Measurements from ENCODE around the gene CGNL1.

The CGNL1 gene

GRCh38 chr15:57532731-57533447 is 156.6 kb downstream of the CGNL1 start:
- DNase-seq, result no peak

GRCh38 chr15:57533448-57533799 is 157.1 kb downstream of the CGNL1 start:
- DNase-seq, result no peak

- no peak for DNase-seq
These were observed 158.0 kb downstream of the CGNL1 start for GRCh38 chr15:57534281-57534680.

- DNase-seq, result no peak
These were observed 160.8 kb downstream of the CGNL1 start for GRCh38 chr15:57537072-57537471.

GRCh38 chr15:57537488-57538264 is 161.4 kb downstream of the CGNL1 start:
- DNase-seq, result no peak

- no peak for DNase-seq
These were observed 161.9 kb downstream of the CGNL1 start for GRCh38 chr15:57538265-57538529.

GRCh38 chr15:57538821-57539220 is 162.5 kb downstream of the CGNL1 start:
- no peak for DNase-seq

GRCh38 chr15:57540211-57540610 is 163.9 kb downstream of the CGNL1 start:
- DNase-seq, result no peak

GRCh38 chr15:57540736-57541135 is 164.4 kb downstream of the CGNL1 start:
- DNase-seq, result no peak

- DNase-seq, result no peak
These were observed 165.0 kb downstream of the CGNL1 start for GRCh38 chr15:57541271-57541670.

GRCh38 chr15:57541805-57542504 is 165.7 kb downstream of the CGNL1 start:
- no peak for DNase-seq

GRCh38 chr15:57542505-57542817 is 166.2 kb downstream of the CGNL1 start:
- DNase-seq, result no peak

- no peak for DNase-seq
These were observed 168.7 kb downstream of the CGNL1 start for GRCh38 chr15:57544848-57545480.

- DNase-seq, result no peak
These were observed 169.7 kb downstream of the CGNL1 start for GRCh38 chr15:57545995-57546394.

- DNase-seq, result no peak
These were observed 171.0 kb downstream of the CGNL1 start for GRCh38 chr15:57547243-57547755.

GRCh38 chr15:57548351-57548750 is 172.0 kb downstream of the CGNL1 start:
- no peak for DNase-seq

- no peak for DNase-seq
These were observed 172.5 kb downstream of the CGNL1 start for GRCh38 chr15:57548835-57549234.

GRCh38 chr15:57549935-57550334 is 173.6 kb downstream of the CGNL1 start:
- no peak for DNase-seq

- no peak for DNase-seq
These were observed 174.3 kb downstream of the CGNL1 start for GRCh38 chr15:57550640-57551039.

- DNase-seq, result no peak
These were observed 175.7 kb downstream of the CGNL1 start for GRCh38 chr15:57551715-57552677.

- DNase-seq, result no peak
These were observed 176.5 kb downstream of the CGNL1 start for GRCh38 chr15:57552678-57553334.

- no peak for DNase-seq
These were observed 177.2 kb downstream of the CGNL1 start for GRCh38 chr15:57553526-57553925.
